GM18907 (cell line): Measurements from ENCODE around the gene SLC5A9.
"Not testable (repeated sequence)": the region's sequence is repeated elsewhere in the genome, so short reads cannot be mapped to it uniquely, and the experiment has no call there.

Source experiments
- ATAC-seq: cut with Tn5 transposase; IDR thresholded peaks from one replicate; pipeline ENCODE4 v1.9.1; 2021; ENCODE audit warnings: mild to moderate bottlenecking, moderate library complexity; ENCODE audit not compliant: unreplicated experiment

SLC5A9 gene

GRCh38 chr1:48213462-48213861 is 9.1 kb upstream of the SLC5A9 start:
- not testable (repeated sequence) for ATAC-seq

- ATAC-seq = not testable (repeated sequence)
Measured at GRCh38 chr1:48214366-48214765, 8.2 kb upstream of the SLC5A9 start.

- ATAC-seq = no peak
Measured at GRCh38 chr1:48214820-48215219, 7.7 kb upstream of the SLC5A9 start.

- ATAC-seq = no peak
Measured at GRCh38 chr1:48215222-48215621, 7.3 kb upstream of the SLC5A9 start.

- no peak for ATAC-seq
Measured at GRCh38 chr1:48215889-48216288, 6.6 kb upstream of the SLC5A9 start.

DNA sequence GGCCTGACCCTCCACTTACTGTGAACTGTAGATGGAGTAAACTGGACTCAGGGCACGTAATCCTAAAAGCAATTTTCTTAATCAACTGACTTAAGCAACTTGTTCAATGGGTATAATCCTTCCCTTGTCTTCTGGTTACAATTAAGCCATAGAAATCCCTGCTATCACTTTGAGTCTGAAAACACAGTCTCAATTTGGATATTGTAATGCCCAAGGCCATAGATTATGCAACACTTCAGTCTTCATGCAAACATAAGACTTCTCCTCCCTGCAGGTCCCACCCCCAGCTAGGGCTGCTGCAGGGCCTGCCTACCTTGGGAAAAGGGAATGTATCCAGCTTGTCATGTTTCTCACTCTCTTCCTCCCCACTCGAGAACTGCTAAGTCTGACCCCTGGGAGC is 6.2 kb upstream of the SLC5A9 start:
- no peak for ATAC-seq

DNA sequence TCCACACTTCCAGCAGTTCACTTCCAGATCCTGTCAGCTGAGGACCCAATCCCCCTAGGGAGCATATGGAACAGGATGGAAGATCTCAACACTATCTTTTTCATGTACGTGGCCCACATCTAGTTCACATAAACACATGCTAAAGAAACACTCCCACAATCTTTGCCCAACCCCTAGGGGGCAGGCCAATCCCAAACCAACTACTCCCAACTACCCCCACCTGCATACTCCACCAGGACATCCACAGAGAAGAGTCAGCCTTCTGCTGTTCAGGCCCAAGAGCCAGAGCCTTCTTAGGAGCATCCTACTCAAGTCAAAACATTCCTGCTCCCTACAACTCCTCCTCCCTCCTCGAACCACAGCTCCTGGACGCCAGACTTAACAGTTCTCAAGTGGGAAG is 5.6 kb upstream of the SLC5A9 start:
- no peak for ATAC-seq

- ATAC-seq = no peak
Measured at GRCh38 chr1:48217856-48218255, 4.7 kb upstream of the SLC5A9 start.

- no peak for ATAC-seq
Measured at GRCh38 chr1:48219803-48220202, 2.7 kb upstream of the SLC5A9 start.

DNA sequence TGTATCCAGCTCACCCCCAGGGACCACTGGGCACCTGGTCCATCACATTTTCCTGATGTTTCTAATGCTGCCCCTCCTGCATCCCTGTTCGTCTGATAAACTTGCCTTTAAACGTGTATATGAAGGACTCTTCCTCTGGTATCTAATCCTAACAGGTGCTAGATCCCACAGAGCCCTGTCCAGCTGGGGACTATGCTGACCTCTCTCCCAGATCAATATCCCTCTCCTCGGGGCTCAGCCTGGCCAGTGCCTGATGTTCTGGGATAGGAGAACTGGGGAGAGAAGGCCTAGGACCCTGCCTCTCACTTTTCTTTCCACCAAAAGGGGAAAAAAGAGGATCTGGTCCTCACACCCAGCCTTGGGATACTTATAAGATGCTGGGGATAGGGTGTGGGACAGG is 1.4 kb upstream of the SLC5A9 start:
- ATAC-seq = no peak

- ATAC-seq = no peak
Measured at GRCh38 chr1:48221657-48222056, 859 bp upstream of the SLC5A9 start.

- ATAC-seq = no peak
Measured at GRCh38 chr1:48223366-48224240, 1.1 kb downstream of the SLC5A9 start.

DNA sequence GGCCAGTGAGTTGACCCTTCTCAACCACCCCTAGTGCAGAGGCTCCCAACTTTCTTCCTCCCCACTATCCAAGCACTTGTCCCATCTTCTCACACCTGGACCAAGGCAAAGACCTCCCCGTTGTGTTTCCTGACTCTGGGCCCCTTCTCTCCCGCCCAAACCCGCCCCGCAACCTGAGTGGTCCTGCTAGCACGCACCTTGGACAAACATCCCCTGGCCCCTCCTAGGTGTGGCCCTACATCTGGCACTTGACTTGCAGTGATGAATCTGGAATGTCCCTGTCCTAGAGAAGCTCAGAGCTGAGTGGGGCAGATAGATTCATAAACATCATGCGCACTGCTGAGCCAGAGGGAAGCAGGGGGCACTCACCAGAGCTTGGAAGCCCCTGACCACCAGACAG is 2.3 kb downstream of the SLC5A9 start:
- ATAC-seq = no peak

DNA sequence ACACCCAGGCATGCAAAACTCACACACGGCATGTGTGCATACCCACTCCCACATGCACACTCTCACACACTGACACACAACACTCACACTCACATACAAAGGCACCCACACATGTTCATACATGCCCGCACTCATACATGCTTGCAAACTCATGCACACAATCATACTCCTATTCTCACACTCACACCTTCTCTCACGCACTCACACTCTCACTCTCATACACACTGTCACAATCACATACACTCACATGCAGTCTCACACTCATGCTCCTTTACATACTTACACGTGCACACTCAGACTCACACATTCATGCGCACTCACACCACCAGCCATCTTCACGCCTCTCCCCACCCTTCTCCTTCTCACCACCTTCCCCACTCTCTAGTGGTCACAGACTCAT is 3.1 kb downstream of the SLC5A9 start:
- ATAC-seq = no peak

DNA sequence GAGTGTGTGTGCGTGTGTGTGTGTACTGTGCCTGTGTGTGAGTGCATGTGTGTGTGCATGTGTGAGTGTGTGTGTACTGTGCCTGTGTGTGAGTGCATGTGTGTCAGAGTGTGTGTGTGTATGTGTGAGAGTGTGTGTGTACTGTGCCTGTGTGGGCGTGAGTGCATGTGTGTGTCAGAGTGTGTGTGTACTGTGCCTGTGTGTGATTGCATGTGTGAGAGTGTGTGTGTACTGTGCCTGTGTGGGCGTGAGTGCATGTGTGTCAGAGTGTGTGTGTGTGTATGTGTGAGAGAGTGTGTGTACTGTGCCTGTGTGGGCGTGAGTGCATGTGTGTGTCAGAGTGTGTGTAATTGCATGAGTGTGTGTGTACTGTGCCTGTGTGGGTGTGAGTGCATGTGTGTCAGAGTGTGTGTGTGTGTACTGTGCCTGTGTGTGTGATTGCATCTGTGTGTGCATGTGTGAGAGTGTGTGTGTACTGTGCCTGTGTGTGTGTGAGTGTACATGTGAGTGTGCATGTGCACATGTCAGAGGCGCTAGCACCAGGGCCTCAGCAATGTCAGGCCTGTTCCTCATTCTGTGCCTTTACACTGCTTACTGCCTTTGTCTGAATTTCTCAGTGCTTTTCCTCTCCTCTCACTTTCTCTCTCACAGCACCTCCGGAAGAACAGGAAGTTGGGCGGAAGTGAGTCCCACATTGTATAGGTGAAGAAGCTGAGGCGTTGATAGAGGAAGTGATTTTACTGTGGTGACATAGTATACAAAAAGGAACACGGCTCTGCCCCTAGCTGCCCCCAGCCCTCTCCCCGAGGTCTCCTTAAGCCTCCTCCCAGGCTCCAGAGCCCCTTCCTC is 4.9 kb downstream of the SLC5A9 start:
- peak; percentile 72 for ATAC-seq

DNA sequence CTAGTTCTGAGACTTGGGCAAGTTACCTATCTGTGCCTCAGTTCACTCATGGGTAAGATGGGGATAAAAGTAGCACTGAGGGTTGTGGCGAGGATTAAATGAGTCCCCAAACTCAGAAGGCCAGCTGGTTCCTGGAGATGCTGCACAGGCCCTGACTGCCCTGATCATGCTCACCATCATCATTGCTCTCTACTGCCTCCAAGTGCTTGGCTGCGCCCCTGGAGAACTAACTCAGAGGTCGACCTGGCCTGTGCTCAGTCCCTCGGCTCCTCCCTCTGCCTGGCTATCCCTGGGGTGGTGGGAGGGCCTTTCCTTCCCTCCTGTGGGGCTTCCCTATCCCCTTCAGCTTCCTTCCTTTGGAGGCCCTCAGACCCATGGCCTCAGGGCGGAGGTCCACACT is 5.6 kb downstream of the SLC5A9 start:
- no peak for ATAC-seq

DNA sequence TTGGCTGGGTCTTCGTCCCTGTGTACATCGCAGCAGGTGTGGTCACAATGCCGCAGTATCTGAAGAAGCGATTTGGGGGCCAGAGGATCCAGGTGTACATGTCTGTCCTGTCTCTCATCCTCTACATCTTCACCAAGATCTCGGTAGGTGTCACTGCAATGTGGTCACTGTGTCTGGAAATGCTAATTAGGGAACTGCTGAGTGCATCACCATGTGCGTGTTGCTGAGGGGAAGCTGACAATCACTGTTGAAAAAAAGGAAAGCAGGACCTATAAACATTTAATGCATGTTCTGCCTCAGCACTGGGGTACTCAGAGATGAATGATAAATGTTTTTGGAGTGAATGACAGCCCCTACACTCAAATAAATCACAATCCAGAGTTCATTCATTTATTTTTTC is 6.8 kb downstream of the SLC5A9 start:
- ATAC-seq = no peak

DNA sequence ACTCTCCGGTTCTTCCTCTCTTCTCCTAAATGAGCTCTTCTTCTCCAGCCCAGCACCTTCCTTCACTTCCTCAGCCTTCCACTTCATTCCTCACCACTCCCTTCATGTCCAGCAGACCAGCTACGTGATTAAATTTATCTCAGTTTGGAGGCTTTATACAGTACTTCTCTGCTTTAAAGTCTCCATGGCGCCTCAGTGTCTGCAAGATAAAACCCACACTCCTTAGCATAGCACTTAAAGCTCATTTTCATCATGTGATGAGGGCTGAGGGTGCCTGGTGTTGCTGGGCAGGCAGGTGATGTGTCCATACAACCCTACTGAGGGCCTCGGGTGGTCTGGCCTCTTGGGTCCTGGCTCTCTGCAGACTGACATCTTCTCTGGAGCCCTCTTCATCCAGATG is 7.7 kb downstream of the SLC5A9 start:
- ATAC-seq = no peak

- ATAC-seq = no peak
Measured at GRCh38 chr1:48232722-48233121, 10.2 kb downstream of the SLC5A9 start.

- ATAC-seq = no peak
Measured at GRCh38 chr1:48233666-48234485, 11.4 kb downstream of the SLC5A9 start.

GRCh38 chr1:48235652-48236051 is 13.1 kb downstream of the SLC5A9 start:
- no peak for ATAC-seq
